Caco-2 (cell line): ENCODE data around the gene TTLL4. TPM values are rescaled to one million over a fixed set of nuclear protein-coding genes. Genes with fewer than 3 reads are reported as not detected.

ENCODE experiments used
- BruUV-seq: library from RNA; stranded (reverse); fragments of 400-500 nt; replicated peaks from 2 replicates; lab custom pipeline; 2021; lab: Mats Ljungman, UMichigan
- CTCF ChIA-PET: fragments of 300-600 bp; sonication (Branson Sonifier 250); formaldehyde crosslinking; loops from one replicate; lab custom pipeline; 2022; ENCODE audit warnings: antibody characterized with exemption; lab: Charles Lee
- POLR2A ChIA-PET: fragments of 300-600 bp; sonication (Branson Sonifier 250); formaldehyde crosslinking; loops from one replicate; lab custom pipeline; 2022; ENCODE audit warnings: antibody characterized with exemption; lab: Charles Lee
- DNase-seq, 2 experiments: peaks; one replicate each; pipeline versions ENCODE4 v3.0.0 to v3.0.0-alpha.2; 2020 to 2022
- H3K27me3 ChIP-seq: replicated peaks from 2 replicates; pipeline ENCODE4 v1.6.0; 2011; ENCODE audit warnings: low read length; ENCODE audit not compliant: control insufficient read depth, insufficient read depth
- H3K36me3 ChIP-seq: 2 replicates; pipeline ENCODE4 v1.5.1; 2011; ENCODE audit warnings: low read length; ENCODE audit not compliant: control insufficient read depth, insufficient read depth
- H3K4me1 ChIP-seq: fragments of 250-450 bp; sonication (Bioruptor Pico); 2 replicates; pipeline ENCODE4 v1.5.1; 2020; ENCODE audit warnings: mild to moderate bottlenecking
- H3K4me3 ChIP-seq: 2 replicates; pipeline ENCODE4 v1.5.1; 2011; ENCODE audit warnings: low read depth, mild to moderate bottlenecking, control low read depth, low read length
- H3K9me3 ChIP-seq: fragments of 250-450 bp; sonication (Bioruptor Pico); 2 replicates; pipeline ENCODE4 v1.5.1; 2020; ENCODE audit warnings: mild to moderate bottlenecking, moderate library complexity
- H3K27ac Mint-ChIP-seq: one replicate; pipeline ENCODE4 v1.8.0; 2022; ENCODE audit warnings: mixed read lengths; ENCODE audit not compliant: unreplicated experiment
- H3K27me3 Mint-ChIP-seq: one replicate; pipeline ENCODE4 v1.8.0; 2022; ENCODE audit warnings: mixed read lengths; ENCODE audit not compliant: insufficient read depth, unreplicated experiment
- H3K36me3 Mint-ChIP-seq: one replicate; pipeline ENCODE4 v1.8.0; 2022; ENCODE audit warnings: mild to moderate bottlenecking, mixed read lengths; ENCODE audit not compliant: insufficient read depth, unreplicated experiment
- H3K4me1 Mint-ChIP-seq: one replicate; pipeline ENCODE4 v1.8.0; 2022; ENCODE audit warnings: low read depth, mixed read lengths; ENCODE audit not compliant: unreplicated experiment
- H3K4me3 Mint-ChIP-seq: one replicate; pipeline ENCODE4 v1.8.0; 2022; ENCODE audit warnings: mild to moderate bottlenecking, moderate library complexity, mixed read lengths; ENCODE audit not compliant: unreplicated experiment
- H3K9me3 Mint-ChIP-seq: one replicate; pipeline ENCODE4 v1.8.0; 2022; ENCODE audit warnings: mixed read lengths; ENCODE audit not compliant: unreplicated experiment
- CTCF ChIP-seq, 2 experiments: fragments of 200-600 bp in 1 of 2; IDR thresholded peaks; 1 replicate in 1 of 2; 2 replicates in 1 of 2; pipeline versions ENCODE4 v1.5.1 to v1.8.0; 2011 to 2022; ENCODE audit warnings: antibody characterized with exemption in 1 of 2, control low read depth in 1 of 2, inconsistent platforms in 1 of 2, low read depth in 1 of 2, low read length in 1 of 2, mild to moderate bottlenecking in 1 of 2, moderate library complexity in 1 of 2; ENCODE audit not compliant: insufficient read depth in 1 of 2, severe bottlenecking in 1 of 2, unreplicated experiment in 1 of 2
- intact Hi-C: fragments of 100-400 bp; cut with micrococcal nuclease; formaldehyde crosslinking; loops from one replicate; pipeline ENCODE4 v1.10.0; 2022; ENCODE audit not compliant: unreplicated experiment
- total RNA-seq: library from RNA; stranded (reverse); gene quantifications from 2 replicates; pipeline ENCODE4 v1.2.3, GENCODE V29; 2022

TTLL4 gene
- total RNA-seq, 1 experiment from 2014 or later, result 86.6 TPM

GRCh38 chr2:218773881-218774280 lies 63.2 kb downstream of the TTLL4 start:
- Histone ChIP-seq H3K27me3 (no peaks in the 10 kb centered on the region), H3K36me3 (no peaks in the 10 kb centered on the region), H3K4me3 (no peak overlapping the region), H3K4me1 (no peaks in the 10 kb centered on the region), H3K9me3 (peaks cover 12% of the 10 kb centered on the region)
- intact Hi-C loops, result no loop called here
- BruUV-seq, result no TSS peak
- Mint-ChIP-seq H3K36me3 (no peaks in the 10 kb centered on the region), H3K9me3 (peaks cover 30% of the 10 kb centered on the region), H3K4me1 (no peaks in the 10 kb centered on the region), H3K27me3 (no peaks in the 10 kb centered on the region), H3K27ac (no peak overlapping the region), H3K4me3 (no peak overlapping the region)
- POLR2A ChIA-PET, result no interaction called here
- CTCF ChIA-PET, result interaction anchor here (1.4 kb wide), 1 partner anchor 73 kb away, joined by 4 read pairs; no protein-coding TSS in a partner anchor
- DNase-seq, result no peak
- TF ChIP-seq CTCF (IDR thresholded peaks at IDR 0.05; ENCODE audit: insufficient read depth in 1 of 2, low read depth in 1 of 2, low read length in 1 of 2, severe bottlenecking in 1 of 2, unreplicated experiment in 1 of 2), result no peak

DNA sequence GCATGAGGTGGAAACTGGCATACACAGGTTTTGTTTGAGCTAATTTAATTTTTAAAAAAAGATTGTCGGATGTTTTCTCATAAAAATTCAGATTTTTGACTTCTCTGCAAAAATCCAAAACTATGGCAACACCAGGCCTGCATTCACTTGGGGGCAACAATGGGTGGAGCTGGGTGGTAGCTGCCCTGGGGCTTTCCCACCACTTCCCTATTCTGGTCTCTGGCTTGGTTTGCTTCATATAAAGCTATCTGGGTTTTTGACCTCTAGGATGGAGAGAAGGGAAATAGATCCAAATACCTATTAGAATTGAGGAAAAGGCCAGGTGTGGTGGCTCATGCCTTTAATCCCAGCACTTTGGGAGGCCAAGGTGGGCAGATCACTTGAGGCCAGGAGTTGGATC lies 65.9 kb downstream of the TTLL4 start:
- Mint-ChIP-seq H3K27ac (no peak overlapping the region), H3K4me3 (no peak overlapping the region), H3K36me3 (no peaks in the 10 kb centered on the region), H3K9me3 (peaks cover 30% of the 10 kb centered on the region), H3K27me3 (no peaks in the 10 kb centered on the region), H3K4me1 (peaks cover 13% of the 10 kb centered on the region)
- H3K9me3 ChIP-seq, result peaks cover 12% of the 10 kb centered on the region
- ChIA-PET CTCF (no interaction called here), POLR2A (no interaction called here)
- DNase-seq, result no peak
- TF ChIP-seq CTCF (IDR thresholded peaks at IDR 0.05; ENCODE audit: insufficient read depth in 1 of 2, low read depth in 1 of 2, low read length in 1 of 2, severe bottlenecking in 1 of 2, unreplicated experiment in 1 of 2), result no peak
- H3K4me3 ChIP-seq, result no peak overlapping the region
- H3K4me1 ChIP-seq, result peaks cover 8% of the 10 kb centered on the region; the same call in 1 of the 2 replicates
- H3K27me3 ChIP-seq, result no peaks in the 10 kb centered on the region
- H3K36me3 ChIP-seq, result no peaks in the 10 kb centered on the region
- intact Hi-C loops, result no loop called here
- BruUV-seq, result no TSS peak

DNA sequence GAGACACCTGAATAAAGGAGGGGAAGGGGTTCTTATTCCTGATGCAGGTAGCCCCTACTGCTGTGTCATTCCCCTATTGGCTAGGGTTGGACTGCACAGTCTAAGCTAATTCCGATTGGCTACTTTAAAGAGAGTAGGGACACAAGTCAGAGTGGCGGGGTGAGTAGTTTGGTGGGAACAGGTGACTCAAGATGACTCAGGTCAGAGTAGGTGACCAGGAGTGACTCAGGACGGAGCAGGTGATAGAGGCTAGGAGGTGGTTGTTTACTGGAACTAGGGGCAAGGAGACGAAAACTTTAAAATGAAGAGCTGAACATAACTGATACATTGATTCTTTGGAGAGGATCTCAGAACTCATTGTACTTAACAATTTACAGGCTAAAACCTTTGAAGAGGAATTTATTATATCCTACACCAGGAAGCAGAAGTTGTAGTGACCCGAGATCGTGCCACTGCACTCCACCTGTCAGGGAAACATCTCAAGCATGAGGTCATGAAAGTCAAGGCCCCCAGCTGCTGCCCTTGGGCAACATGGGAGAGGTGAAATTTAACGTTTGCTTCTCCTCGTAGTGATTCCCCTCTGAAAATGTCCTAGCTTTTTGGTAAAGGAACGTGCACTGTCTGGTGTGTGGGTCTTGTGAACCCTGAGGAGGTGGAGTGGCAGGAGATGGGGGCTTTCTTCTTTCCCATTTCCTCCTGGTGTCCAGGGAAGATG lies 66.8 kb downstream of the TTLL4 start:
- Histone ChIP-seq H3K4me1 (peaks cover 8% of the 10 kb centered on the region; the same call in 1 of the 2 replicates), H3K9me3 (peaks cover 12% of the 10 kb centered on the region), H3K36me3 (no peaks in the 10 kb centered on the region), H3K27me3 (no peaks in the 10 kb centered on the region), H3K4me3 (no peak overlapping the region)
- no peak for TF ChIP-seq CTCF (IDR thresholded peaks at IDR 0.05; ENCODE audit: insufficient read depth in 1 of 2, low read depth in 1 of 2, low read length in 1 of 2, severe bottlenecking in 1 of 2, unreplicated experiment in 1 of 2)
- intact Hi-C loops, result no loop called here
- H3K9me3 Mint-ChIP-seq, result peaks cover 30% of the 10 kb centered on the region
- ChIA-PET CTCF (no interaction called here), POLR2A (no interaction called here)
- no TSS peak for BruUV-seq
- no peak overlapping the region for H3K4me3 Mint-ChIP-seq
- no peaks in the 10 kb centered on the region for H3K36me3 Mint-ChIP-seq
- no peaks in the 10 kb centered on the region for H3K27me3 Mint-ChIP-seq
- H3K27ac Mint-ChIP-seq, result no peak overlapping the region
- DNase-seq, result no peak
- peaks cover 17% of the 10 kb centered on the region for H3K4me1 Mint-ChIP-seq
